Prostate gland (tissue), 2 donors: Measurements from ENCODE around the gene TMEM266. TPM values are rescaled to one million over a fixed set of nuclear protein-coding genes. Genes with fewer than 3 reads are reported as not detected.

Source experiments
- DNase-seq: peaks from one replicate; pipeline ENCODE4 v3.0.0-alpha.2; 2019; ENCODE audit warnings: low spot score
- H3K27ac ChIP-seq, 2 donors: fragments of 200-600 bp; sonication (generic); 2 replicates each; pipeline ENCODE4 v1.5.1; 2017 to 2019
- H3K27me3 ChIP-seq: fragments of 200-600 bp; sonication (generic); replicated peaks from 2 replicates; pipeline ENCODE4 v1.5.1; 2019; ENCODE audit not compliant: insufficient read depth
- H3K36me3 ChIP-seq, 2 donors: fragments of 200-600 bp; sonication (generic); 1 replicate in 1 of 2; 2 replicates in 1 of 2; pipeline versions ENCODE4 v1.5.1 to v1.8.1; 2017 to 2019
- H3K4me1 ChIP-seq: fragments of 200-600 bp; sonication (generic); replicated peaks from 2 replicates; pipeline ENCODE4 v1.5.1; 2019
- H3K4me3 ChIP-seq, 2 donors: fragments of 200-600 bp; sonication (generic); 2 replicates each; pipeline ENCODE4 v1.5.1; 2017 to 2019
- H3K9me3 ChIP-seq: fragments of 200-600 bp; sonication (generic); 2 replicates; pipeline ENCODE4 v1.5.1; 2017
- POLR2A ChIP-seq: fragments of 450-650 bp; IDR thresholded peaks from one replicate; pipeline ENCODE4 v1.6.1; 2016; ENCODE audit warnings: antibody characterized with exemption, mild to moderate bottlenecking
- POLR2AphosphoS5 ChIP-seq: sonication (generic); formaldehyde crosslinking; IDR thresholded peaks from one replicate; pipeline ENCODE4 v1.6.1; 2017; ENCODE audit warnings: antibody characterized with exemption
- WGBS: methylation state at CpG from one replicate; pipeline ENCODE4 v1.1.5; 2018; 5-methylcytosine and 5-hydroxymethylcytosine counted together
- intact Hi-C: fragments of 100-400 bp; cut with DNase I; formaldehyde crosslinking; loops from one replicate; pipeline ENCODE4 v1.14.2; 2022
- total RNA-seq, 2 donors: library from RNA; depleted of rRNA; stranded (reverse); fragments of >200 nt; gene quantifications; one replicate each; pipeline ENCODE4 v1.1.0, GENCODE V29; 2016
- TF ChIP-seq, protein P1 (sequence below), 4 experiments: fragments of 200-600 bp in 2 of 4; fragments of 450-650 bp in 2 of 4; sonication (generic) in 2 of 4; IDR thresholded peaks; 1 replicate in 3 of 4; 2 replicates in 1 of 4; pipeline ENCODE4 v1.5.1; 2016 to 2019; ENCODE audit warnings: antibody characterized with exemption in 4 of 4, mild to moderate bottlenecking in 2 of 4, moderate library complexity in 2 of 4

The TMEM266 gene
- total RNA-seq, 2 donors from 2014 or later, result 5.9 to 6.0 TPM

GRCh38 chr15:76178296-76179000 lies 118.7 kb downstream of the TMEM266 start:
- Histone ChIP-seq H3K36me3 (no peaks in the 10 kb centered on the region), H3K4me3 (no peak overlapping the region), H3K27ac (no peak overlapping the region), H3K27me3 (no peaks in the 10 kb centered on the region), H3K4me1 (peaks cover 2% of the 10 kb centered on the region), H3K9me3 (no peaks in the 10 kb centered on the region)
- TF ChIP-seq POLR2A (no peak), POLR2AphosphoS5 (peak; percentile 39)
- peak; percentile 39 for DNase-seq
- intact Hi-C loops, result no loop called here
- 30% methylated on average over 21 of the region's 21 CpGs for whole genome bisulfite sequencing

- Histone ChIP-seq H3K27me3 (no peaks in the 10 kb centered on the region), H3K36me3 (no peaks in the 10 kb centered on the region), H3K27ac (no peak overlapping the region), H3K9me3 (no peaks in the 10 kb centered on the region), H3K4me3 (no peak overlapping the region), H3K4me1 (peaks cover 2% of the 10 kb centered on the region)
- 95% methylated on average over 4 of the region's 4 CpGs for WGBS
- no peak for DNase-seq
- intact Hi-C loops, result no loop called here
- TF ChIP-seq POLR2AphosphoS5 (no peak), POLR2A (no peak)
- TF ChIP-seq, protein P1, sequence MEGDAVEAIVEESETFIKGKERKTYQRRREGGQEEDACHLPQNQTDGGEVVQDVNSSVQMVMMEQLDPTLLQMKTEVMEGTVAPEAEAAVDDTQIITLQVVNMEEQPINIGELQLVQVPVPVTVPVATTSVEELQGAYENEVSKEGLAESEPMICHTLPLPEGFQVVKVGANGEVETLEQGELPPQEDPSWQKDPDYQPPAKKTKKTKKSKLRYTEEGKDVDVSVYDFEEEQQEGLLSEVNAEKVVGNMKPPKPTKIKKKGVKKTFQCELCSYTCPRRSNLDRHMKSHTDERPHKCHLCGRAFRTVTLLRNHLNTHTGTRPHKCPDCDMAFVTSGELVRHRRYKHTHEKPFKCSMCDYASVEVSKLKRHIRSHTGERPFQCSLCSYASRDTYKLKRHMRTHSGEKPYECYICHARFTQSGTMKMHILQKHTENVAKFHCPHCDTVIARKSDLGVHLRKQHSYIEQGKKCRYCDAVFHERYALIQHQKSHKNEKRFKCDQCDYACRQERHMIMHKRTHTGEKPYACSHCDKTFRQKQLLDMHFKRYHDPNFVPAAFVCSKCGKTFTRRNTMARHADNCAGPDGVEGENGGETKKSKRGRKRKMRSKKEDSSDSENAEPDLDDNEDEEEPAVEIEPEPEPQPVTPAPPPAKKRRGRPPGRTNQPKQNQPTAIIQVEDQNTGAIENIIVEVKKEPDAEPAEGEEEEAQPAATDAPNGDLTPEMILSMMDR (IDR thresholded peaks at IDR 0.05), result no peak
Observed at GRCh38 chr15:76179023-76179422, 119.2 kb downstream of the TMEM266 start.

DNA sequence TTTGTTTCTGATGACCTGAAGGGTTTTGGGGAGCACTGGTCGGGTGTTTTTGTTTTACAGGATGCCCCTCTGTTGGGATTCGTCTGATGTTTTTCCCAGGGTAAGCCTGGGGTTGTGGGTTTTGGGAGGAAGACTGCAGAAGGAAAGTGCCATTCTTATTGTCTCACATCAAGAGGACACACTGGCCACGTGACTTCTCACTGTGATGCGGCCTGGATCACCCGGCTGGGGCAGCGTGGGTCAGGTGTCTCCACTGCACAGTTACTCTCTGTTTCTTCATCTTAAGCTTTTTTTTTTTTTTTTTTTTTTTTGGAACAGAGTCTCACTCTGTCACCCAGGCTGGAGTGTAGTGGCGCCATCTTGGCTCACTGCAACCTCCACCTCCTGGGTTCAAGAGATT lies 120.5 kb downstream of the TMEM266 start:
- H3K4me3 ChIP-seq, result no peak overlapping the region
- no peak for DNase-seq
- no peaks in the 10 kb centered on the region for H3K36me3 ChIP-seq
- intact Hi-C loops, result no loop called here
- no peaks in the 10 kb centered on the region for H3K27me3 ChIP-seq
- H3K27ac ChIP-seq, result no peak overlapping the region
- H3K9me3 ChIP-seq, result no peaks in the 10 kb centered on the region
- 97% methylated on average over 7 of the region's 7 CpGs for WGBS
- TF ChIP-seq POLR2AphosphoS5 (no peak), POLR2A (no peak)
- TF ChIP-seq, protein P1 (IDR thresholded peaks at IDR 0.05), result no peak
- H3K4me1 ChIP-seq, result peaks cover 2% of the 10 kb centered on the region

- no peaks in the 10 kb centered on the region for H3K27me3 ChIP-seq
Observed at GRCh38 chr15:76181705-76182107, 121.9 kb downstream of the TMEM266 start.

GRCh38 chr15:76183930-76184649 lies 124.3 kb downstream of the TMEM266 start:
- DNase-seq, result no peak
- no peak overlapping the region for H3K4me3 ChIP-seq
- no peaks in the 10 kb centered on the region for H3K4me1 ChIP-seq
- no peak overlapping the region for H3K27ac ChIP-seq
- TF ChIP-seq, protein P1 (IDR thresholded peaks at IDR 0.05), result no peak
- TF ChIP-seq POLR2A (no peak), POLR2AphosphoS5 (no peak)
- H3K27me3 ChIP-seq, result no peaks in the 10 kb centered on the region
- no peaks in the 10 kb centered on the region for H3K36me3 ChIP-seq
- H3K9me3 ChIP-seq, result no peaks in the 10 kb centered on the region
- intact Hi-C loops, result no loop called here
- WGBS, result 35% methylated on average over 10 of the region's 10 CpGs

More at GRCh38 chr15:76181705-76182107, 121.9 kb downstream of the TMEM266 start:
- 95% methylated on average over 9 of the region's 9 CpGs for WGBS
- Histone ChIP-seq H3K9me3 (no peaks in the 10 kb centered on the region), H3K27ac (no peak overlapping the region), H3K4me3 (no peak overlapping the region), H3K36me3 (no peaks in the 10 kb centered on the region), H3K4me1 (peaks cover 2% of the 10 kb centered on the region)
- no peak for DNase-seq
- TF ChIP-seq POLR2AphosphoS5, result no peak
- no peak for TF ChIP-seq POLR2A
- TF ChIP-seq, protein P1 (IDR thresholded peaks at IDR 0.05), result no peak
- intact Hi-C loops, result no loop called here
